ENCODE measurements around the gene HSF5. TPM values are rescaled to one million over a fixed set of nuclear protein-coding genes. Genes with fewer than 3 reads are reported as not detected.

The HSF5 gene
- total and polyA plus RNA-seq, 2 of the 4 experiments (the other 2 are of a cell fraction) = not detected

GRCh38 chr17:58529275-58529674, 41.1 kb upstream of the HSF5 start:
- ChIA-PET CTCF (interaction anchor here (0.5 kb wide), 1 partner anchor 43 kb away, joined by 10 read pairs; no protein-coding TSS in a partner anchor), POLR2A (ENCODE audit: unreplicated experiment) (no interaction called here)
- Histone ChIP-seq H3K9me1 (ENCODE audit: insufficient read depth, low read length) (peaks cover 16% of the 10 kb centered on the region), H3K79me1 (ENCODE audit: low read depth in 1 of 2, low read length in 2 of 2) (no peaks in the 10 kb centered on the region; a peak in 1 of 4 replicates), H2BK120ac (ENCODE audit: low read depth, low read length) (no peak overlapping the region), H3K9me3 (ENCODE audit: control insufficient read depth, insufficient read depth, low read length) (no peaks in the 10 kb centered on the region), H2BK20ac (ENCODE audit: low read depth, low read length) (no peak overlapping the region), H3K27ac (ENCODE audit: insufficient read depth, low read length) (no peak overlapping the region), H3K14ac (replicated peaks; ENCODE audit: low read depth, low read length) (no peak overlapping the region), H4K8ac (ENCODE audit: low read depth in 2 of 2, low read length in 2 of 2) (no peak overlapping the region), H4K20me1 (ENCODE audit: insufficient read depth, low read length) (no peaks in the 10 kb centered on the region), H3K27me3 (ENCODE audit: control insufficient read depth, insufficient read depth, low read length) (peaks cover 3% of the 10 kb centered on the region; the same call in 1 of the 2 replicates), H3K4me2 (ENCODE audit: low read depth, low read length) (no peak overlapping the region), H4K91ac (ENCODE audit: insufficient read depth, low read depth, low read length) (no peak overlapping the region), H3K56ac (ENCODE audit: extremely low read depth, insufficient read depth, low read length) (no peak overlapping the region), H2BK15ac (ENCODE audit: low read depth, low read length) (no peak overlapping the region), H3K4ac (ENCODE audit: low read depth, low read length) (no peak overlapping the region), H3K23ac (ENCODE audit: low read depth, low read length) (no peak overlapping the region), H3K4me1 (ENCODE audit: control insufficient read depth, insufficient read depth, low read length) (peaks cover 18% of the 10 kb centered on the region), H3K18ac (ENCODE audit: low read depth, low read length) (no peak overlapping the region), H3K4me3 (ENCODE audit: insufficient read depth, low read depth, low read length) (no peak overlapping the region), H2AK5ac (ENCODE audit: low read depth, low read length) (no peak overlapping the region), H3K36me3 (ENCODE audit: control insufficient read depth, insufficient read depth, low read length) (no peaks in the 10 kb centered on the region), H4K5ac (ENCODE audit: low read depth, low read length) (no peak overlapping the region), H2AFZ (replicated peaks; ENCODE audit: low read length, poor library complexity) (no peak overlapping the region), H2AK9ac (replicated peaks; ENCODE audit: low read depth, low read length, poor library complexity) (no peak overlapping the region), H2BK5ac (ENCODE audit: low read depth, low read length, poor library complexity, severe bottlenecking) (no peak overlapping the region), H3K9ac (ENCODE audit: low read depth, low read length) (no peak overlapping the region)
- DNase-seq (no peak), ATAC-seq (ENCODE audit: low read depth) (no peak)
- in situ Hi-C loops (cut with MboI; ENCODE audit: low sequenced_read_pairs) (no loop called here), intact Hi-C loops (cut with micrococcal nuclease) (no loop called here), dilution Hi-C loops (cut with HindIII; ENCODE audit: low sequenced_read_pairs, unreplicated experiment) (no loop called here)
- TF ChIP-seq ELK1 (IDR thresholded peaks at IDR 0.05; ENCODE audit: borderline replicate concordance, low read depth, low read length) (no peak), RAD21 (IDR thresholded peaks at IDR 0.05; ENCODE audit: low read length) (no peak), CTCF (conservative IDR thresholded peaks at IDR 0.05; ENCODE audit: low read depth, low read length) (no peak), RCOR1 (IDR thresholded peaks at IDR 0.05; ENCODE audit: insufficient replicate concordance, low read length) (no peak), CHD1 (IDR thresholded peaks at IDR 0.05; ENCODE audit: low read depth, low read length) (no peak), SMC3 (IDR thresholded peaks at IDR 0.05; ENCODE audit: low read depth, low read length) (no peak), MAZ (IDR thresholded peaks at IDR 0.05; ENCODE audit: borderline replicate concordance, low read depth, low read length) (no peak), FOS (IDR thresholded peaks at IDR 0.05; ENCODE audit: low read depth, low read length) (no peak), BHLHE40 (IDR thresholded peaks at IDR 0.05; ENCODE audit: low read depth, low read length) (no peak), POLR2A (IDR thresholded peaks at IDR 0.05; ENCODE audit: low read depth, low read length) (no peak), USF2 (IDR thresholded peaks at IDR 0.05; ENCODE audit: low read depth, low read length) (no peak), MAFK (IDR thresholded peaks at IDR 0.05; ENCODE audit: low read depth, low read length) (no peak), RFX5 (IDR thresholded peaks at IDR 0.05; ENCODE audit: low read depth, low read length) (no peak), CEBPB (IDR thresholded peaks at IDR 0.05; ENCODE audit: low read depth, low read length) (no peak), MXI1 (IDR thresholded peaks at IDR 0.05; ENCODE audit: borderline replicate concordance, low read depth, low read length) (no peak), NFE2L2 (IDR thresholded peaks at IDR 0.05; ENCODE audit: low read depth, low read length) (no peak)
- WGBS, 2 experiments (ENCODE audit: extremely low coverage in 2 of 2, insufficient read length in 1 of 2) = 86% methylated on average over 1 of the region's 1 CpG; no CpG with 5 or more reads in 1 of the 2 experiments
- BruUV-seq (replicated peaks) = no TSS peak

Data from IMR-90 (cell line).